NOMO-1 (cell line): ENCODE data around the gene FMN2.

Experiments used
- DNase-seq, 2 experiments: peaks; one replicate each; lab custom pipeline; 2025; ENCODE audit not compliant: unreplicated experiment in 2 of 2; lab: John Stamatoyannopoulos, UW

FMN2 gene

DNA sequence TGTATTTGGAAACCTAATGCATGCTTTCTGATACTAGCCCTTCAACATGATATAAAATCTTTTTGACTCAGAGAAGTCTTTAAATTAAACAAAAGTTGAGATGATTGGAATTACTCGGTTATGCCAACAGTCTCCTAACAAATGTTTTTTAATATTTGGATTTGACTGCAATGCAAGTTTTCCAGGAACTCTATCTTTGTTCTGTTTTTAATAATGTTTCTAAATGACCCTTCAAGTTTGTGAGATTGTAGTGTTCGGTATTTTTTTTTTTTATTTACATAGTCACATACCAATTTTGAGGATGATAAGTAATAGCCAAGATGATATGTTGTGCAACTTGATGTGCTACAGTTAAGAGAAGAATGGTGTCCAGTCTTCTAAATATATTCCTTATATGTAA lies 258.0 kb downstream of the FMN2 start:
- no peak for DNase-seq

GRCh38 chr1:240350910-240351331 lies 259.2 kb downstream of the FMN2 start:
- no peak for DNase-seq

- DNase-seq = no peak
Measured at GRCh38 chr1:240351690-240352089, 260.0 kb downstream of the FMN2 start.

DNA sequence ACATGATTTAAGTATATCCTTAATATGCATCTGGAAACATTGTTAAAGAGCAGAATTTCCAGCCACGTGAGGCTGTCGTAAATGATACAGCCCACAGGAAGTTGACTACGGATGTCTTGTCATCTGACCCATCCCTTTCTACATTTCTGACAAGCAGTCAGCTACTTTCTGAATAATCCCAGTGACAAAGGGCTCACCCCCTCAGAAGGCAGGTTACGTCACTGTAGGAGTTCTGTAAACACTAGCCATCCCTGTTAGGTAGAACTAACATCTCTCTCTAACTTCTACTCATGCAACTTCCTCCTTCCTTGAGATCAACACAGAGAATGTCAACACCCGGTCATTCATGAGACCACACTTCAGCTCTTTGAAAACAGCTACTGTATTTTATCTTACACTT lies 261.1 kb downstream of the FMN2 start:
- DNase-seq = no peak

- no peak for DNase-seq
Measured at GRCh38 chr1:240356568-240356967, 264.9 kb downstream of the FMN2 start.

DNA sequence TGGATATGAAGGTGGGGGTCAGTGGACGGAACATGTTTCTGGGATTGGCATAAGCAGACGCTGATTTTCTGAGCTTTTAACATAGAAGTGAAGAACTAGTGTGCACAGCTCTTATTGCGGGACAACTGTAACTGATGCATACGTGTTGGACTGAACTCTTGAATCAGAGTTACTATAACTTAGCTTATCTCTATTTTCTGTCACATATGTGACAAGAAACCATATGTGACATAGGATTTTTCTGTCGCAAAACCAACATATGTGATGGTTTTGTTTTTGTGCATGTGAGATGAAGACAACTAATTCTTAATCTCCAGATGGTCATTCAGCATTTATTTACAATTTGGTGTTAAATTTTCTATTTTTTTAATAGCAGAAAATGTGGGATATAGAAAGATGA lies 270.4 kb downstream of the FMN2 start:
- no peak for DNase-seq

GRCh38 chr1:240362826-240363225 lies 271.1 kb downstream of the FMN2 start:
- DNase-seq = no peak

DNA sequence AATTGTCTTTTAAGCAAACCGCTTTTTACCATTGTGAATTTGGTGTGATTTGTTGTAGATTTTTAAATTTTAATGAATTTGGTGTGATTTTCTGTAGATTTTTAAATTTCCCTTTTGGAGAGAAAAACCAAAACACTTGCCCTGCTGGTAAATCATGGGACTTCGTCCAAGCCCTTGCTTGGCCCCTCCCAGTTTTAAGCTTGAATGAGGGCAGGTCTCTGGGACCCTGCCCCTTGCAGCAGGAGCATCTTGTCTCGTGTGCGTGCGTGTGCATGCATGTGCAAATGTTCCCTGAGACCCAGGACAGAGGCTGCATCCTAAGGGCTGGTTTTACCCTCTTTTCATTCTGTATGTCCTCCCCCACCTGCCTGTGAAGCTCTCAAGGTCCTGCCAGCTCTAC lies 271.6 kb downstream of the FMN2 start:
- no peak for DNase-seq

DNA sequence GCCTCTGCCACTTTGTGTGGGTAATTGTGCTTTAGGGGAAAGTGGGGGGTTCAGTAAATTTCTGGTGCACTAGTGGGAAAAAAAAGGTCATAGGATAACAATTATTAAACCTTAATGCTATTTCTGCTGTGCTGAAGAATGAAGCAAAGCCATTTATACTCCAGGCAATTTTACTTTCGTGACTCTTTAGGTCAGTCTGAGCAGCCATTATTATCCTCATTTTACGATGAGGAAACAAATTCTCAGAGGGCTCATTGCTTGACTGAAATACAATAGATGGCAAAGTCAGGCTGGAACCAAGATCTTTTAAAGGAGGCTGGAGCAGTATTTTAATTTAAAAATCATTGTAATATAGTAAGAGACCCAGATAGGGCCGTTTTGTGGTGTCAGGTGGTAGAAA lies 272.2 kb downstream of the FMN2 start:
- no peak for DNase-seq

DNA sequence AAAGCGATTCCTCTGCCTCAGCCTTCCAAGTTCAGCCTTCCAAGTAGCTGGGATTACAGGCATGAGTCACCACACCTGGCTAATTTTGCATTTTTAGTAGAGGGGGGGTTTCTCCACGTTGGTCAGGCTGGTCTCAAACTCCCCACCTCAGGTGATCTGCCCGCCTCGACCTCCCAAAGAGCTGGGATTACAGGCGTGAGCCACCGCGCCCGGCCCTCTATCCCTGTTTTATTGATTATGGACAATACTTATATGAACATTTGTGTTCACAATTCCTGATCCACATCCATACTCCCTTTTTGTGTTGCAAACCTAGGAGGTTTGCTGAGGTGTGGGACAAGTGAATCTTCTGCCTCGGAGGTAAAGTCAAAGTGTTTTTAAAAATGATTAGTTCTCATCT lies 275.0 kb downstream of the FMN2 start:
- DNase-seq = no peak

DNA sequence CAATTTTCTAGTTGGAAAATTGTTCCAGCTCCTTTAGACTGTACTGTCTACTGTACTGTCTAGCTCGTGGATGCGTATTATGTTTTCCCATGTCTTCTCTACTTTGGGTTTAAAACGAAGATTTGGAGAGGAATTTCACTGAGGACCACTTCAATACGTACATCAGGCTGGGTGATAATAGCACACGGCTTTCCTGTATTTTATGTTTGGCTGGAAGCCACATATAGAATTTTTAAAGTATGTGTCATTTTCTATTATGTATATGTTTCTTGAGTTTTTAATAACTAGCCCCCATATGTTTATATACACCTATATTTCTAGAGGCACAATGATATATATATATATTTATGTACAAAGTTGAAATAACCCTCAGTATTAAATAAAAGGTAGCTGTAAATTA lies 293.9 kb downstream of the FMN2 start:
- DNase-seq = no peak

- no peak for DNase-seq
Measured at GRCh38 chr1:240385985-240386978, 294.6 kb downstream of the FMN2 start.

- DNase-seq = no peak
Measured at GRCh38 chr1:240387051-240387450, 295.4 kb downstream of the FMN2 start.

- no peak for DNase-seq
Measured at GRCh38 chr1:240391660-240392260, 300.1 kb downstream of the FMN2 start.

- no peak for DNase-seq
Measured at GRCh38 chr1:240394353-240394752, 302.7 kb downstream of the FMN2 start.

DNA sequence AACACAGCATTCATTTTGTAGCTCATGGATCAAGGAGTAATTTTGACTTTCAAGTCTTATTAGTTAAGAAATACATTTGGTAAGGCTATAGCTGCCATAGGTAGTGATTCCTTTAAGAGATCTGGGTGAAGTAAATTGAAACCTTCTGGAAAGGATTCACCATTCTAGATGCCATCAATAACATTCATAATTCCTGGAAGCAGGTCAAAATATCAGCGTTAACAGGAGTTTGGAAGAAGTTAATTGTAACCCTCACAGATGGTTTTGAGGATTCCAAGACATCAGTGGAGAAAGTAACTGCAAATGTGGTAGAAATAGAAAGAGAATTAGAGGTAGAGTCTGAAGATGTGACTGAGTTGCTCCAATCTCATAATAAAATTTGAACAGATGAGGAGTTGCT lies 303.7 kb downstream of the FMN2 start:
- no peak for DNase-seq

DNA sequence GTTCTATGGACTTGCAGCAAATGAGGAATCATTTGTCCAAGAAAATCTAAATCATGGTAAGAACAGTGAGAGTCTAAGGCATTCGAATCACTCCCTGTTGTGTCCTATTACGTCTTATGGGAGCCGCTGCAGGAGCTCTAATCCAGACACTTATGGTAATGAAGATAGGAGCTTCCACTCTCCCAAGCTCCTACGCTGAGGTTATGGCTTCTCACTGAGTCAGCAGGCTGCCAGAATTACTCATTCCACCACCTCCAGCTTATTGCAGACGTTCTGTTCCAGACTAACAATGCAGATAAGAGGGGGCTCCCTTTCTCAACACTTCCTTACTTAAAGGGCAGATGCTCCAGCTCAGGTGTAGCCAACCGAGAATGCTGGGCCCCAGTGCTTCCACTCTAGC lies 307.7 kb downstream of the FMN2 start:
- DNase-seq = no peak

DNA sequence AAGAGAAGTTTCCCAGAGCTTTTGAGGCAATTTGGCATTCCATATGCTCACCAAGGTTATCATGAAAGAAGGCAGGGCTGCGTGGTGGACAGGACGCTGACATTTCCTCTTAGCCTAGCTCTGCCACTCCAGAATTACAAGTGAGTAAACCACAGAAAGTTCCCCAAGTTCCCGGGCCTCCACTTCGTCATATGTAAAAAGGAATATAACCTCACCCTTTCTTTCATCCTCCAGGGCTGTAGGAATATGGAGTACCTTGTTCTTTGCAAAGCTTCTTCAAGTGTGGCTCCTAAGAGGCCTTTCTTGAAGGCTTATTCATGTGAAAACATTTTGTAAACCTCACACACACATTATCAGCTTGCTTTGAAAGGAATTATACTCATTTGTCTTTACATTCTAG lies 310.0 kb downstream of the FMN2 start:
- DNase-seq = no peak

GRCh38 chr1:240402326-240402725 lies 310.6 kb downstream of the FMN2 start:
- DNase-seq = no peak

DNA sequence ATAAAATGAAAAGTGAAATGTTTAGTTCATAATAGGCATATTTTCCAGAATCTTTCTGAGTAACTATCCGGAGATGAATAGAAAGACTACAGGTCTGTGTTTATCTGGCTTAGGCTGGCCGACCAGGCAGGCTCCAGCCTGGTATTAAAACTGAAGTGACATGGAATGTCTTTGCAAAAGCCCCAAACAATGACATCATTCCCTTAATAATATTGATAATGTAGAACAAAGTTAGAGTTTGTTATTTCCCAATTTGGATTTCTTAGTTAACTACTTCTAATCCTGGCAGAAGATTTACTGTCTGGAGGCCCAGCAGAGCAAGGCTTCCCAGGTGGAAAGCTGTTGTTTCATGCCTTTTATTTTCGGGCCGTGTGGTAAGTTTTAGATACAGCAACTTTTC lies 312.6 kb downstream of the FMN2 start:
- DNase-seq = no peak

DNA sequence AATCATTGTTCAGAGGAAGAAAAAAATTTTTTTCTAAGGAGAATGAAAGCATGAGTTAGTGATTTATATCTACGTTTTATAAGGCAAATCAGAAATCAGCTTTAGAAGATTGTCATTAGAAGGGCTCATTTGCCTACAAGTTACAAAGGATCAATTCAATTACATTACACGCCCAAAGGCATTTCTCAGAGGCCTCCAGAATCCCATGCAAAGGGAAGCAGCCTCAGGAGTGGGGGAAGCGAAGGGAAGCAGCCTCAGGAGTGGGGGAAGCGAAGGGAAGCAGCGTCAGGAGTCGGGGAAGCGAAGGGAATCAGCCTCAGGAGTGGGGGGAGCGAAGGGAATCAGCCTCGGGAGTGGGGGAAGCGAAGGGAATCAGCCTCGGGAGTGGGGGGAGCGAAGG lies 314.1 kb downstream of the FMN2 start:
- DNase-seq = no peak

GRCh38 chr1:240407407-240407806 lies 315.7 kb downstream of the FMN2 start:
- no peak for DNase-seq
